ENCODE results near the gene CDC7. TPM values are rescaled to one million over a fixed set of nuclear protein-coding genes. Genes with fewer than 3 reads are reported as not detected.
A peak's percentile ranks its signal among the peaks of the same experiment; 100 is the strongest.

The CDC7 gene
- total RNA-seq, 1 donor from 2014 or later: 3.9 TPM

GRCh38 chr1:91564888-91565701, 64.4 kb downstream of the CDC7 start:
- intact Hi-C loops (cut with DNase I): no loop called here
- peak; percentile 82 for ATAC-seq
- no peak for DNase-seq (ENCODE audit: low spot score)

GRCh38 chr1:91567583-91567982, 66.9 kb downstream of the CDC7 start:
- no peak for DNase-seq (ENCODE audit: low spot score)
- no peak for ATAC-seq
- intact Hi-C loops (cut with DNase I): no loop called here

GRCh38 chr1:91568261-91568660, 67.6 kb downstream of the CDC7 start:
- DNase-seq (ENCODE audit: low spot score) (no peak), ATAC-seq (no peak)
- intact Hi-C loops (cut with DNase I): no loop called here

GRCh38 chr1:91569411-91570119, 68.9 kb downstream of the CDC7 start:
- intact Hi-C loops (cut with DNase I): no loop called here
- ATAC-seq (peak; percentile 90), DNase-seq (ENCODE audit: low spot score) (peak; percentile 84)

- DNase-seq (ENCODE audit: low spot score) (no peak), ATAC-seq (no peak)
- intact Hi-C loops (cut with DNase I): no loop called here
Observed at GRCh38 chr1:91570120-91570448, 69.4 kb downstream of the CDC7 start.

- ATAC-seq: peak; percentile 21
- DNase-seq (ENCODE audit: low spot score): no peak
- intact Hi-C loops (cut with DNase I): no loop called here
Observed at GRCh38 chr1:91572044-91572443, 71.4 kb downstream of the CDC7 start.

Other genes with a start within 250 kb of the CDC7 start
- gene HFM1, start 96.0 kb upstream of the CDC7 start, total RNA-seq: 2.3 TPM

All from sciatic nerve (tissue), 2 donors.